ENCODE results near the gene PPP1R27.

The PPP1R27 gene

DNA sequence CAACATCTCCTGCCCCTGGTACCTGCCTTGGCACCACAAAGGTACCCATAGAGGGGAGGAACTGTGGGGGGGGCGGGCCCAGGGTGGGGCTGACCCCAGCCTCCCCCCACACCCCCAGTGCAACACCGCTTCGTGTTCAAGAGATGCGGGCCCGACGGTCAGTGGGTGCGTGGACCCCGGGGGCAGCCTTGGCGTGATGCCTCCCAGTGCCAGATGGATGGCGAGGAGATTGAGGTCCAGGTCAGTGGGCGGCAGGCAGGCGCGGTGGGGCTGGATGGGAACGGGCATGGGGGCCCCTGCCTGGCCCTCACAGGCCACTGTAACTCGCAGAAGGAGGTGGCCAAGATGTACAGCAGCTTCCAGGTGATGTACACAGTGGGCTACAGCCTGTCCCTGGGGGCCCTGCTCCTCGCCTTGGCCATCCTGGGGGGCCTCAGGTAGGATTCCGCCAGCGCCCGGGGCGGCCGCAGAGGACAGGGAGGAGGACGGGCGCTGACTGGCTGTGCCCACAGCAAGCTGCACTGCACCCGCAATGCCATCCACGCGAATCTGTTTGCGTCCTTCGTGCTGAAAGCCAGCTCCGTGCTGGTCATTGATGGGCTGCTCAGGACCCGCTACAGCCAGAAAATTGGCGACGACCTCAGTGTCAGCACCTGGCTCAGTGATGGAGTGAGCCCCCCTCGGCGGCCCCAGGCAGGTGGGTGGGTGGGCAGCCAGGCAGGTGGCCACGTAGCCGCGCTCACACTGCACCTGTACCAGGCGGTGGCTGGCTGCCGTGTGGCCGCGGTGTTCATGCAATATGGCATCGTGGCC is 23.8 kb downstream of the PPP1R27 start:
- H3K27me3 Mint-ChIP-seq (ENCODE audit: low read depth, poor library complexity): peaks cover 33% of the 10 kb centered on the region
- no peaks in the 10 kb centered on the region for H3K36me3 Mint-ChIP-seq (ENCODE audit: low read depth)
- H3K27ac Mint-ChIP-seq: no peak overlapping the region
- no peak for DNase-seq
- H3K9me3 Mint-ChIP-seq: no peaks in the 10 kb centered on the region
- no peak overlapping the region for H3K4me3 Mint-ChIP-seq
- TF ChIP-seq, protein P1, sequence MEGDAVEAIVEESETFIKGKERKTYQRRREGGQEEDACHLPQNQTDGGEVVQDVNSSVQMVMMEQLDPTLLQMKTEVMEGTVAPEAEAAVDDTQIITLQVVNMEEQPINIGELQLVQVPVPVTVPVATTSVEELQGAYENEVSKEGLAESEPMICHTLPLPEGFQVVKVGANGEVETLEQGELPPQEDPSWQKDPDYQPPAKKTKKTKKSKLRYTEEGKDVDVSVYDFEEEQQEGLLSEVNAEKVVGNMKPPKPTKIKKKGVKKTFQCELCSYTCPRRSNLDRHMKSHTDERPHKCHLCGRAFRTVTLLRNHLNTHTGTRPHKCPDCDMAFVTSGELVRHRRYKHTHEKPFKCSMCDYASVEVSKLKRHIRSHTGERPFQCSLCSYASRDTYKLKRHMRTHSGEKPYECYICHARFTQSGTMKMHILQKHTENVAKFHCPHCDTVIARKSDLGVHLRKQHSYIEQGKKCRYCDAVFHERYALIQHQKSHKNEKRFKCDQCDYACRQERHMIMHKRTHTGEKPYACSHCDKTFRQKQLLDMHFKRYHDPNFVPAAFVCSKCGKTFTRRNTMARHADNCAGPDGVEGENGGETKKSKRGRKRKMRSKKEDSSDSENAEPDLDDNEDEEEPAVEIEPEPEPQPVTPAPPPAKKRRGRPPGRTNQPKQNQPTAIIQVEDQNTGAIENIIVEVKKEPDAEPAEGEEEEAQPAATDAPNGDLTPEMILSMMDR (IDR thresholded peaks at IDR 0.05): no peak
- peaks cover 10% of the 10 kb centered on the region for H3K4me1 Mint-ChIP-seq

DNA sequence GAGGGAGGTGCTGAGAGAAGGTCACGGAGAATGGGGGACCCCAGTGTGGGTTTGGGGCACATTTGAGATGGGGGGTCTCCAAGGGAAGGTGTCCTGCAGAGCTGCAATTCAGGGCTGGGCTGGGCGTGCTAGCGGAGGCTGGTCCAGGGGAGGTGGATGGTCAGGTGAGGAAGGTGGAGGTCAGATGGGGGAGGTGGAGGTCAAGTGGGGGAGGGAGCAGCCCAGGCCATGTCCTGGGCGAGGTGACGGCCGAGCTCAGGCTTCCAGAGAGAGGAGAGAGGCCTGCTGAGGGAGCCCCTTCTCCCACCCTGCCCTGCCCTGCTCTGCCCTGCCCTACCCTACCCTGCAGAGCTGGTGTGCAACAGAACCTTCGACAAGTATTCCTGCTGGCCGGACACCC is 24.4 kb downstream of the PPP1R27 start:
- Mint-ChIP-seq H3K27me3 (ENCODE audit: low read depth, poor library complexity) (peaks cover 39% of the 10 kb centered on the region), H3K4me1 (peaks cover 10% of the 10 kb centered on the region), H3K4me3 (no peak overlapping the region), H3K27ac (no peak overlapping the region), H3K9me3 (no peaks in the 10 kb centered on the region), H3K36me3 (ENCODE audit: low read depth) (no peaks in the 10 kb centered on the region)
- TF ChIP-seq, protein P1 (IDR thresholded peaks at IDR 0.05): no peak
- no peak for DNase-seq

DNA sequence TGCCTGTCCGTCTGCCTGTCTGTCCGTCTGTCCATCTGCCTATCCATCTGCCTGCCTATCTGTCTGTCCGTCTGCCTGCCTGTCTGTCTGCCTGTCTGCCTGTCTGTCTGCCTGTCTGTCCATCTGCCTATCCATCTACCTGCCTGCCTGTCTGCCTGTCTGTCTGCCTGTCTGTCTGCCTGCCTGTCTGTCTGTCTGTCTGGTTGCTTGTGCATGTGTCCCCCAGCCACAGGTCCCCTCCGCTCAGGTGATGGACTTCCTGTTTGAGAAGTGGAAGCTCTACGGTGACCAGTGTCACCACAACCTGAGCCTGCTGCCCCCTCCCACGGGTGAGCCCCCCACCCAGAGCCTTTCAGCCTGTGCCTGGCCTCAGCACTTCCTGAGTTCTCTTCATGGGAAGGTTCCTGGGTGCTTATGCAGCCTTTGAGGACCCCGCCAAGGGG is 25.3 kb downstream of the PPP1R27 start:
- Mint-ChIP-seq H3K4me1 (peaks cover 10% of the 10 kb centered on the region), H3K9me3 (no peaks in the 10 kb centered on the region), H3K27ac (no peak overlapping the region), H3K4me3 (no peak overlapping the region), H3K27me3 (ENCODE audit: low read depth, poor library complexity) (peaks cover 46% of the 10 kb centered on the region), H3K36me3 (ENCODE audit: low read depth) (no peaks in the 10 kb centered on the region)
- TF ChIP-seq, protein P1 (IDR thresholded peaks at IDR 0.05): no peak
- no peak for DNase-seq

DNA sequence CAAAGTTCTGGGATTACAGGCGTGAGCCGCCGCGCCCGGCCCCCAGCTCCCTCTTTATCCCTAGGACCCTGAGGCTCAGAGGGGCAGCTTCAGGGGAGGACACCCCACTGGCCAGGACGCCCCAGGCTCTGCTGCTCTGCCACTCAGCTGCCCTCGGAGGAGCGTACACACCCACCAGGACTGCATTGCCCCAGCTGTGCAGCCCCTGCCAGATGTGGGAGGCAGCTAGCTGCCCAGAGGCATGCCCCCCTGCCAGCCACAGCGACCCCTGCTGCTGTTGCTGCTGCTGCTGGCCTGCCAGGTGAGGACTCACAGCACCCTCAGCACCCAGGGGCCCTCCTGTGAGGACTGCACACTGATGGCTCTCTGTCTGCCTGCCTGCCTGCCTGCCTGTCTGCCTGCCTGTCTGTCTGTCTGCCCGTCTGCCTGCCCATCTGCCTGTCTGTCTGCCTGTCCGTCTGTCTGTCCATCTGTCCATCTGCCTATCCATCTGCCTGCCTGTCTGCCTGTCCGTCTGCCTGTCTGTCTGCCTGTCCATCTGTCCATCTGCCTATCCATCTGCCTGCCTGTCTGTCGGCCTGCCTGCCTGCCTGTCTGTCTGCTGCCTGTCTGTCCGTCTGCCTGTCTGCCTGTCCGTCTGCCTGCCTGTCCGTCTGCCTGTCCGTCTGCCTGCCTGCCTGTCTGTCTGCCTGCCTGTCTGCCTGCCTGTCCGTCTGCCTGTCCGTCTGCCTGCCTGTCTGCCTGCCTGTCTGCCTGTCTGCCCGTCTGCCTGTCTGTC is 25.9 kb downstream of the PPP1R27 start:
- TF ChIP-seq, protein P1 (IDR thresholded peaks at IDR 0.05): no peak
- no peak overlapping the region for H3K27ac Mint-ChIP-seq

DNA sequence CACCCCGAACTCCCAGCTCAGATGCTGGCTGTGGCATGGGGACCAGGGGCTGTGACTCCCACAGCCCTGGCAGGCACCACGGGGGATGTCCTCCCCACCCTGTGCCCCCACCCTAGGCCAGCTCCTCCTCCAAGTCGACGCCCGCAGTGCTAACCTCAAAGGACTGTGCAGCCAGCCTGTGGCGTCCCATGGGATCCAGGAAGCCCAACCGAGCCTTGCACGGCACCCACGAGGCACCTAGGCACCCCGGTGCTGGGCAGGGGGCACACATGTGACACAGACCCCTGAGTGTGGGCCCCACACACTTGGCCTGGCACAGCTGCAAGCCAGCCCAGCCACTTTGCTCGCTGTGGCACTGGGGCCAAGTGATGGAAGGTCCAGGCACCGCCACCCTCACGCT is 27.0 kb downstream of the PPP1R27 start:
- H3K27ac Mint-ChIP-seq: no peak overlapping the region
- no peak overlapping the region for H3K4me3 Mint-ChIP-seq
- DNase-seq: no peak
- TF ChIP-seq, protein P1 (IDR thresholded peaks at IDR 0.05): no peak
- no peaks in the 10 kb centered on the region for H3K36me3 Mint-ChIP-seq (ENCODE audit: low read depth)
- H3K27me3 Mint-ChIP-seq (ENCODE audit: low read depth, poor library complexity): peaks cover 55% of the 10 kb centered on the region
- H3K4me1 Mint-ChIP-seq: peaks cover 14% of the 10 kb centered on the region
- no peaks in the 10 kb centered on the region for H3K9me3 Mint-ChIP-seq

More for the DNA sequence above, 25.9 kb downstream of the PPP1R27 start:
- Mint-ChIP-seq H3K4me3 (no peak overlapping the region), H3K4me1 (peaks cover 10% of the 10 kb centered on the region), H3K36me3 (ENCODE audit: low read depth) (no peaks in the 10 kb centered on the region), H3K27me3 (ENCODE audit: low read depth, poor library complexity) (peaks cover 46% of the 10 kb centered on the region), H3K9me3 (no peaks in the 10 kb centered on the region)
- no peak for DNase-seq
